ENCODE measurements around the gene KLHDC7B. TPM values are rescaled to one million over a fixed set of nuclear protein-coding genes. Genes with fewer than 3 reads are reported as not detected.
A peak's percentile ranks its signal among the peaks of the same experiment; 100 is the strongest.

The KLHDC7B gene
- total and polyA plus RNA-seq, 2 of the 13 experiments (the other 11 are each of a cell fraction or from before 2014, with no cell fraction given), result 0.11 TPM; not detected in 1

- TF ChIP-seq ZNF318 (CRISPR knock-in tag; IDR thresholded peaks at IDR 0.05), result no peak
- no peak for TF ChIP-seq ZNF138 (CRISPR knock-in tag; IDR thresholded peaks at IDR 0.05; ENCODE audit: low read depth)
- TF ChIP-seq ZNF782 (CRISPR knock-in tag; IDR thresholded peaks at IDR 0.05; ENCODE audit: borderline replicate concordance), result no peak
- TF ChIP-seq ZNF329 (CRISPR knock-in tag; IDR thresholded peaks at IDR 0.05; ENCODE audit: low read depth), result no peak
- TF ChIP-seq HDAC2 (CRISPR knock-in tag; IDR thresholded peaks at IDR 0.05), result peak; percentile 69
- 0 out of 2 replicates have a peak, but pooled peaks have one; percentile 29 for TF ChIP-seq ARNT2 (CRISPR knock-in tag; IDR thresholded peaks at IDR 0.05; ENCODE audit: low read depth)
- TF ChIP-seq ZNF343 (CRISPR knock-in tag; IDR thresholded peaks at IDR 0.05), result no peak
- no peak for TF ChIP-seq FOXM1 (CRISPR knock-in tag; IDR thresholded peaks at IDR 0.05)
- TF ChIP-seq ETV5 (CRISPR knock-in tag; IDR thresholded peaks at IDR 0.05; ENCODE audit: borderline replicate concordance), result peak; percentile 52; the same call in 1 of the 2 replicates
- TF ChIP-seq ZBTB46 (CRISPR knock-in tag; IDR thresholded peaks at IDR 0.05; ENCODE audit: borderline replicate concordance), result no peak
- no peak for TF ChIP-seq RELA (CRISPR knock-in tag; IDR thresholded peaks at IDR 0.05)
- TF ChIP-seq SETDB1 (CRISPR knock-in tag; IDR thresholded peaks at IDR 0.05; ENCODE audit: borderline replicate concordance), result no peak
- TF ChIP-seq TFDP2 (CRISPR knock-in tag; IDR thresholded peaks at IDR 0.05), result no peak
- TF ChIP-seq TERF1 (CRISPR knock-in tag; IDR thresholded peaks at IDR 0.05), result no peak
- 0 out of 2 replicates have a peak, but pooled peaks have one; percentile 48 for TF ChIP-seq POLR2G (IDR thresholded peaks at IDR 0.05; ENCODE audit: low read depth, low read length)
Measured at GRCh38 chr22:50569041-50569459, 23.4 kb downstream of the KLHDC7B start (continued).
